ENCODE measurements around the gene SERGEF. TPM values are rescaled to one million over a fixed set of nuclear protein-coding genes. Genes with fewer than 3 reads are reported as not detected.

The SERGEF gene
- total and polyA plus RNA-seq, 2 experiments from 2014 or later = 29.8 to 64.0 TPM

DNA sequence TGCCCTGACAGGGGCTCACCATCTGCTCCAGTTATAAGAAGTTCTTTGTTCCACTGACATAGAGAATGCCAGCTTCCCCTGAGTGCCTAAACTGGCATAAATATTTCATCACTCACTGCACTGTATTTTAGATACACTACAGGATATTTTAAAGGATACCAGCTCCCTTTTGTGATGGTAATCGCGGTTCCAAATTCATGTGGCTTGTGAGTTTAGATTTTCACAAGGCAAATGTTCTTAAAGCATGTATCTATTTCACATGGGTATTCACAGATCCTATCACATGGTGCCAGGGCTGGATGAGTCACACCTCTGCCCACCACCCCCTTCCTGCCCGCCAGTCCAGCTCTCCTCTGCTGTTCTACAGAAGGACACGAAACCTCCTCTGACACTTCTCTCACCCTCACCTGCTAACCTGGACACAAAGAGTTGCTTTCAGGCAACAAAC is 172.7 kb downstream of the SERGEF start:
- Histone ChIP-seq H3K36me3 (no peaks in the 10 kb centered on the region), H3K4me1 (ENCODE audit: low read depth) (peaks cover 10% of the 10 kb centered on the region), H3K4me3 (no peak overlapping the region), H3K27me3 (no peaks in the 10 kb centered on the region), H3K27ac (no peak overlapping the region), H3K9me3 (ENCODE audit: low read depth) (no peaks in the 10 kb centered on the region)
- DNase-seq (ENCODE audit: low read depth in 1 of 2, low spot score in 1 of 2) = no peak
- TF ChIP-seq, protein P1, sequence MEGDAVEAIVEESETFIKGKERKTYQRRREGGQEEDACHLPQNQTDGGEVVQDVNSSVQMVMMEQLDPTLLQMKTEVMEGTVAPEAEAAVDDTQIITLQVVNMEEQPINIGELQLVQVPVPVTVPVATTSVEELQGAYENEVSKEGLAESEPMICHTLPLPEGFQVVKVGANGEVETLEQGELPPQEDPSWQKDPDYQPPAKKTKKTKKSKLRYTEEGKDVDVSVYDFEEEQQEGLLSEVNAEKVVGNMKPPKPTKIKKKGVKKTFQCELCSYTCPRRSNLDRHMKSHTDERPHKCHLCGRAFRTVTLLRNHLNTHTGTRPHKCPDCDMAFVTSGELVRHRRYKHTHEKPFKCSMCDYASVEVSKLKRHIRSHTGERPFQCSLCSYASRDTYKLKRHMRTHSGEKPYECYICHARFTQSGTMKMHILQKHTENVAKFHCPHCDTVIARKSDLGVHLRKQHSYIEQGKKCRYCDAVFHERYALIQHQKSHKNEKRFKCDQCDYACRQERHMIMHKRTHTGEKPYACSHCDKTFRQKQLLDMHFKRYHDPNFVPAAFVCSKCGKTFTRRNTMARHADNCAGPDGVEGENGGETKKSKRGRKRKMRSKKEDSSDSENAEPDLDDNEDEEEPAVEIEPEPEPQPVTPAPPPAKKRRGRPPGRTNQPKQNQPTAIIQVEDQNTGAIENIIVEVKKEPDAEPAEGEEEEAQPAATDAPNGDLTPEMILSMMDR (IDR thresholded peaks at IDR 0.05; ENCODE audit: low read depth, low read length) = no peak

DNA sequence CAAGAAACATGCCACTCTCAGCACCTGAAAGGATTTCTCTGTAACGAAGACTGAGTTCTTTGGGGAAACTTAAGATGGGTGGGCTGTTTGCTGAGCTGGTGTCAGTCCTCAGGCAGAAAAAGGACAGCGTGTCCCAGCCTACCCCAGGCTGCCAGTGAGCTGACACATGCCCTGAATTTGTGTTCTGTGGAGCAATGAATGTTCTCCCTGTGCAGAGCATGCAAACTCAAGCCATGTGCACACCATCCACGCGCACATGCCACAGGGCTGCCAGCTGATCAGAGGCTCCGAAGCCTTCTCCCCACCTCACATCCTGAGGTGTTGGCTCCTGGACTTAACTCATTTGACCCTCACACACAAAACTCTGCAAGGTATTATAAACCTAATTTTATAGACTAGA is 173.4 kb downstream of the SERGEF start:
- Histone ChIP-seq H3K9me3 (ENCODE audit: low read depth) (no peaks in the 10 kb centered on the region), H3K36me3 (no peaks in the 10 kb centered on the region), H3K4me1 (ENCODE audit: low read depth) (peaks cover 10% of the 10 kb centered on the region), H3K27me3 (no peaks in the 10 kb centered on the region), H3K4me3 (no peak overlapping the region), H3K27ac (no peak overlapping the region)
- no peak for DNase-seq (ENCODE audit: low read depth in 1 of 2, low spot score in 1 of 2)
- TF ChIP-seq, protein P1 (IDR thresholded peaks at IDR 0.05; ENCODE audit: low read depth, low read length) = no peak

DNA sequence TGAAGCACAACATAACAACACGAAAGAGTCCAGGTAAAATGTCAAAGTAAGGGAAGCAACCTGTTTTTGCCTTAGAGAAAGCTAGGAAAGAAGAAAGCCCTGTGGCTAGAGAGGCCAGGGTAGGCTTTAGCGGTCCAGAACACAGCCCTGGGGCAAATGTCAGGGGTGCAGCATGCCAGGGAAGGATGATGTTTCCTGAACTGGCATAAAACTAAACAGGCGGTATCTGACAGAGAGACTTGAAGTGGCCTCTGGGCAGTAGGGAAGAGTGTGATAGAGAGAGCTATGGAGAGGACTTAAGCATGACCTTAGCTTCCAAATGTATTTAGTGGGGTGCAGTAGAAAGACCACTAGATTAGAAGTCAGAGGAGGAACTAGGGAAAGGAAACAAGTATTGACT is 174.7 kb downstream of the SERGEF start:
- Histone ChIP-seq H3K4me1 (ENCODE audit: low read depth) (peaks cover 10% of the 10 kb centered on the region), H3K4me3 (no peak overlapping the region), H3K27me3 (no peaks in the 10 kb centered on the region), H3K9me3 (ENCODE audit: low read depth) (no peaks in the 10 kb centered on the region), H3K36me3 (no peaks in the 10 kb centered on the region), H3K27ac (no peak overlapping the region)
- no peak for DNase-seq (ENCODE audit: low read depth in 1 of 2, low spot score in 1 of 2)
- TF ChIP-seq, protein P1 (IDR thresholded peaks at IDR 0.05; ENCODE audit: low read depth, low read length) = no peak

DNA sequence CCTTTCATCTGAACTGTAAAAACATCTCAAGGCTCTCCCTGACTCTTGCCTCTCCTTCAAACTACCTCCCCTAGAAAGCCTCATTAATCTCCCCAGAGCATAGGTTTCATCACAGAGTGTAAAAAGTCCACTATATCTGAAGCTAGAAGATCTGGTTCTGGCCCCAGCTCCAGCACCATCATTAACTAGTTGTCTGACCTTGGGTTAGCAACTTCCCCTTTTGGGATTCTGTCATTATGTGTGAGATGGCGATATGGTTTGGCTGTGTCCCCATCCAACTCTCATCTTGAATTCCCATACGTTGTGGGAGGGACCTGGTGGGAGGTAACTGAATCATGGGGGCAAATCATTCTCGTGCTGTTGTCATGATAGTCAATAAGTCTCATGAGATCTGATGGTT is 181.0 kb downstream of the SERGEF start:
- TF ChIP-seq, protein P1 (IDR thresholded peaks at IDR 0.05; ENCODE audit: low read depth, low read length) = no peak
- H3K27me3 ChIP-seq = no peaks in the 10 kb centered on the region
- no peak overlapping the region for H3K4me3 ChIP-seq
- H3K36me3 ChIP-seq = no peaks in the 10 kb centered on the region
- H3K4me1 ChIP-seq (ENCODE audit: low read depth) = no peaks in the 10 kb centered on the region
- no peak for DNase-seq (ENCODE audit: low read depth in 1 of 2, low spot score in 1 of 2)
- no peaks in the 10 kb centered on the region for H3K9me3 ChIP-seq (ENCODE audit: low read depth)
- H3K27ac ChIP-seq = no peak overlapping the region

DNA sequence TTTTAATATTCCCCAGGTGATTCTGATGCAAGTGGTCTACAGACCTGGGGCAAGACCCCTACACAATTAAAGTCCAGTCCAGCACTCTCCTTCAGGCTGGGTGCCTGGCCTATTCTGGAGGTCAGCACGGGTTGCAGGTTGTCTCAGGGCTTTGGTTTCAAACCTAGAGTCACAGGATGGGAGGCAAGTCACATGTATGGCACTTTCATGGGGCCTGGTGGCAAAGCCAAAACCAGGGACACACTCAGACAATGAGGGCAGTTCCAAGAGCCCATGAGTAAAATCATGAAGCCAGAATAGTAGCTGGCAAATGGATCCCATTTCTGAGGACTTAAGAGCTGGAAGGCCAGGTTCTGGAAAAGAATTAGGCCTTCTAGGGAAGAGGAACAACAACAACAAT is 181.6 kb downstream of the SERGEF start:
- no peak overlapping the region for H3K4me3 ChIP-seq
- no peaks in the 10 kb centered on the region for H3K9me3 ChIP-seq (ENCODE audit: low read depth)
- no peaks in the 10 kb centered on the region for H3K4me1 ChIP-seq (ENCODE audit: low read depth)
- H3K27ac ChIP-seq = no peak overlapping the region
- TF ChIP-seq, protein P1 (IDR thresholded peaks at IDR 0.05; ENCODE audit: low read depth, low read length) = no peak
- no peaks in the 10 kb centered on the region for H3K27me3 ChIP-seq
- DNase-seq (ENCODE audit: low read depth in 1 of 2, low spot score in 1 of 2) = no peak
- H3K36me3 ChIP-seq = no peaks in the 10 kb centered on the region

DNA sequence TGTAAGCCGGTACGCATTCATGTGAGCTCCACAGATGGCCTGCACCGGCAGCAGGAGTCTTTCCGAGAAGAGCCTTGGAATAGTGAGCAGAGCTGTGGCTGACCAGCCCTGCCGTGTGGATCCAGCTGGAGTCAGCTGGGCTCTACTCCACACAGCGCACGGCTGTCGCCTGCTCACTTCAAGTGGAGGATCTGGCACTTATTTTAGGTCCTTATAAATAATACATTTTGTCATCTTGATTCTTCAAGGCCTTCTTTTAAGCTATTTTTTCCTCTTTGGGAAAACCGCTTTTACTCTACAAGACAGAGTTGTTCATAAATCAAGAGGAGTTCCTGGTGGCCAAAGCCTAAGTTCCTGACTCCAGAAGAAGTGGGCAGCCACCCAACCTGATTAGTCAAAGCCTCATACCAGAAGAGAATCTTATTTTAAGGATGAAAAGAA is 184.5 kb downstream of the SERGEF start:
- no peaks in the 10 kb centered on the region for H3K36me3 ChIP-seq
- DNase-seq (ENCODE audit: low read depth in 1 of 2, low spot score in 1 of 2) = peak in 1 of 2 donors; percentile 46
- H3K9me3 ChIP-seq (ENCODE audit: low read depth) = no peaks in the 10 kb centered on the region
- H3K4me3 ChIP-seq = no peak overlapping the region
- H3K27ac ChIP-seq = no peak overlapping the region
- TF ChIP-seq, protein P1 (IDR thresholded peaks at IDR 0.05; ENCODE audit: low read depth, low read length) = no peak
- H3K4me1 ChIP-seq (ENCODE audit: low read depth) = no peaks in the 10 kb centered on the region
- no peaks in the 10 kb centered on the region for H3K27me3 ChIP-seq

Data from cardiac muscle cell (in vitro differentiated cells and primary cell).